Brain microvascular endothelial cell (primary cell): ENCODE results near the gene CAMK2D.
A peak's percentile ranks its signal among the peaks of the same experiment; 100 is the strongest.

ENCODE experiments used
- DNase-seq: peaks from one replicate; pipeline ENCODE4 v3.0.0-alpha.2; 2020
- H3K27ac ChIP-seq: fragments of 250-450 bp; sonication (Bioruptor Pico); 2 replicates; pipeline ENCODE4 v1.5.1; 2020; ENCODE audit warnings: mild to moderate bottlenecking, moderate library complexity
- H3K27me3 ChIP-seq: fragments of 250-450 bp; sonication (Bioruptor Pico); replicated peaks from 2 replicates; pipeline ENCODE4 v1.5.1; 2020; ENCODE audit warnings: mild to moderate bottlenecking
- H3K36me3 ChIP-seq: fragments of 250-450 bp; sonication (Bioruptor Pico); replicated peaks from 2 replicates; pipeline ENCODE4 v1.5.1; 2020; ENCODE audit warnings: mild to moderate bottlenecking
- H3K4me3 ChIP-seq: 2 replicates; pipeline ENCODE4 v1.5.1; 2011; ENCODE audit warnings: low read depth, mild to moderate bottlenecking, control low read depth, low read length, moderate library complexity
- CTCF ChIP-seq: IDR thresholded peaks from 2 replicates; pipeline ENCODE4 v1.5.1; 2011; ENCODE audit warnings: low read depth, mild to moderate bottlenecking, moderate library complexity, low read length, control low read depth, inconsistent platforms; ENCODE audit errors: missing control alignments
- in situ Hi-C: cut with HindIII; loops from 2 replicates; pipeline ENCODE4 v1.10.0; 2017; ENCODE audit warnings: low sequenced_read_pairs, low pct_ligation_motif_present

CAMK2D gene

GRCh38 chr4:113468165-113469022 lies 293.1 kb downstream of the CAMK2D start:
- in situ Hi-C loops: no loop called here
- peak; percentile 99 for DNase-seq
- TF ChIP-seq CTCF: no peak
- H3K36me3 ChIP-seq: no peaks in the 10 kb centered on the region
- peak overlapping the region; percentile 29 for H3K4me3 ChIP-seq
- H3K27ac ChIP-seq: peak overlapping the region; percentile 96
- H3K27me3 ChIP-seq: no peaks in the 10 kb centered on the region

- in situ Hi-C loops: no loop called here
- Histone ChIP-seq H3K27ac (peak overlapping the region; percentile 96), H3K27me3 (no peaks in the 10 kb centered on the region), H3K4me3 (no peak overlapping the region), H3K36me3 (no peaks in the 10 kb centered on the region)
- DNase-seq: peak; percentile 53
- TF ChIP-seq CTCF: no peak
These were observed 294.0 kb downstream of the CAMK2D start for GRCh38 chr4:113467581-113467980.

GRCh38 chr4:113462286-113462685 lies 299.3 kb downstream of the CAMK2D start:
- in situ Hi-C loops: no loop called here

GRCh38 chr4:113461281-113461680 lies 300.3 kb downstream of the CAMK2D start:
- Histone ChIP-seq H3K36me3 (no peaks in the 10 kb centered on the region), H3K27ac (no peak overlapping the region), H3K27me3 (no peaks in the 10 kb centered on the region), H3K4me3 (no peak overlapping the region)
- DNase-seq: no peak
- TF ChIP-seq CTCF: no peak
- in situ Hi-C loops: no loop called here

More at GRCh38 chr4:113462286-113462685, 299.3 kb downstream of the CAMK2D start:
- no peak overlapping the region for H3K4me3 ChIP-seq
- DNase-seq: no peak
- no peak for TF ChIP-seq CTCF
- H3K27me3 ChIP-seq: no peaks in the 10 kb centered on the region
- no peaks in the 10 kb centered on the region for H3K36me3 ChIP-seq
- H3K27ac ChIP-seq: no peak overlapping the region

GRCh38 chr4:113457886-113458285 lies 303.7 kb downstream of the CAMK2D start:
- Histone ChIP-seq H3K4me3 (no peak overlapping the region), H3K27ac (no peak overlapping the region), H3K27me3 (no peaks in the 10 kb centered on the region), H3K36me3 (no peaks in the 10 kb centered on the region)
- no peak for TF ChIP-seq CTCF
- no peak for DNase-seq
- in situ Hi-C loops: no loop called here

GRCh38 chr4:113457121-113457520 lies 304.4 kb downstream of the CAMK2D start:
- Histone ChIP-seq H3K36me3 (no peaks in the 10 kb centered on the region), H3K27ac (no peak overlapping the region), H3K4me3 (no peak overlapping the region), H3K27me3 (no peaks in the 10 kb centered on the region)
- TF ChIP-seq CTCF: no peak
- DNase-seq: no peak
- in situ Hi-C loops: no loop called here
